MG63 (cell line): ENCODE data around the gene CDH23. TPM values are rescaled to one million over a fixed set of nuclear protein-coding genes. Genes with fewer than 3 reads are reported as not detected.

Source experiments
- DNase-seq: peaks from one replicate; pipeline ENCODE4 v3.0.0-alpha.2; 2020
- H3K27me3 ChIP-seq: fragments of 250-450 bp; sonication (Bioruptor Pico); 2 replicates; pipeline ENCODE4 v1.5.1; 2020; ENCODE audit warnings: mild to moderate bottlenecking, moderate library complexity
- H3K36me3 ChIP-seq: fragments of 250-450 bp; sonication (Bioruptor Pico); 2 replicates; pipeline ENCODE4 v1.5.1; 2020; ENCODE audit warnings: mild to moderate bottlenecking, moderate library complexity
- H3K4me3 ChIP-seq: fragments of 250-450 bp; sonication (Bioruptor Pico); 2 replicates; pipeline ENCODE4 v1.5.1; 2020; ENCODE audit warnings: mild to moderate bottlenecking, moderate library complexity
- H3K9me3 ChIP-seq: fragments of 250-450 bp; sonication (Bioruptor Pico); 2 replicates; pipeline ENCODE4 v1.5.1; 2020; ENCODE audit warnings: mild to moderate bottlenecking, moderate library complexity
- total RNA-seq: library from RNA; depleted of rRNA; stranded (reverse); fragments of >200 nt; shearing (Covaris generic); gene quantifications from 2 replicates; pipeline ENCODE4 v1.2.3, GENCODE V29; 2014; ENCODE audit warnings: low replicate concordance

CDH23 gene
- total RNA-seq, 1 experiment from 2014 or later, result 0.07 TPM

- no peak overlapping the region for H3K4me3 ChIP-seq
- no peaks in the 10 kb centered on the region for H3K27me3 ChIP-seq
- no peaks in the 10 kb centered on the region for H3K36me3 ChIP-seq
- no peaks in the 10 kb centered on the region for H3K9me3 ChIP-seq
- DNase-seq, result no peak
Measured at GRCh38 chr10:71805776-71806703, 409.3 kb downstream of the CDH23 start.

DNA sequence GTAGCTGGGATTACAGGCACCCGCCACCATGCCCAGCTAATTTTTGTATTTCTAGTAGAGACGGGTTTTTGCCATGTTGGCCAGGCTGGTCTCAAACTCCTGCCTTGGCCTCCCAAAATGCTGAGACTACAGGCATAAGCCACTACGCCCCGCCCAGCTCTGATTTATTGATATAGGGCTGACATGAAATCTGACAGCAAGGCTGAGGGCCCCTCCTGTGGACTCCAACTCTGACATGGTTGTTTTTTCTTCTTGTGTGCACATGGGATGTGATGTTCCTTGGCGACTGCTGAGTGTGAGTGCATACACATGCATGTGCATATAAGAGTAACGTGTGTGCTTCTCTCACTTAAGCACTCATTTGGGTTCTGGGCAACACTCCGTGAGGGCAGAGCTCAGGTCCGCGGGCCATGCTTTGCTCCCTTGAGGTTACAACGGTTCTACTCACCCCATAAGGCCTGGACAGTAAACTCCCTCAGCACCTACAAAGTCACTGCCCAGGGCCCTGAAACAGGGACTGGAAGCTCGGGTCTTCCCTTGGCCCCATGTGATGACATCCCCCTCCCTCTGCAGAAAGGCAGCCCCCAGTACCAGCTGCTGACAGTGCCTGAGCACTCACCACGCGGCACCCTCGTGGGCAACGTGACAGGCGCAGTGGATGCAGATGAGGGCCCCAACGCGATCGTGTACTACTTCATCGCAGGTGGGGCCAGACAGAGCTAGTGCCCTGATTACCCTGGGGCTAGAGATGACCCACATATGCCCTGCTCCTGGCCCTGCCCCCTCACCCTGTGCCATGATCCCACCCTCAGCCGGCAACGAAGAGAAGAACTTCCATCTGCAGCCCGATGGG lies 410.2 kb downstream of the CDH23 start:
- H3K27me3 ChIP-seq, result no peaks in the 10 kb centered on the region
- no peaks in the 10 kb centered on the region for H3K36me3 ChIP-seq
- DNase-seq, result no peak
- no peak overlapping the region for H3K4me3 ChIP-seq
- H3K9me3 ChIP-seq, result no peaks in the 10 kb centered on the region

DNA sequence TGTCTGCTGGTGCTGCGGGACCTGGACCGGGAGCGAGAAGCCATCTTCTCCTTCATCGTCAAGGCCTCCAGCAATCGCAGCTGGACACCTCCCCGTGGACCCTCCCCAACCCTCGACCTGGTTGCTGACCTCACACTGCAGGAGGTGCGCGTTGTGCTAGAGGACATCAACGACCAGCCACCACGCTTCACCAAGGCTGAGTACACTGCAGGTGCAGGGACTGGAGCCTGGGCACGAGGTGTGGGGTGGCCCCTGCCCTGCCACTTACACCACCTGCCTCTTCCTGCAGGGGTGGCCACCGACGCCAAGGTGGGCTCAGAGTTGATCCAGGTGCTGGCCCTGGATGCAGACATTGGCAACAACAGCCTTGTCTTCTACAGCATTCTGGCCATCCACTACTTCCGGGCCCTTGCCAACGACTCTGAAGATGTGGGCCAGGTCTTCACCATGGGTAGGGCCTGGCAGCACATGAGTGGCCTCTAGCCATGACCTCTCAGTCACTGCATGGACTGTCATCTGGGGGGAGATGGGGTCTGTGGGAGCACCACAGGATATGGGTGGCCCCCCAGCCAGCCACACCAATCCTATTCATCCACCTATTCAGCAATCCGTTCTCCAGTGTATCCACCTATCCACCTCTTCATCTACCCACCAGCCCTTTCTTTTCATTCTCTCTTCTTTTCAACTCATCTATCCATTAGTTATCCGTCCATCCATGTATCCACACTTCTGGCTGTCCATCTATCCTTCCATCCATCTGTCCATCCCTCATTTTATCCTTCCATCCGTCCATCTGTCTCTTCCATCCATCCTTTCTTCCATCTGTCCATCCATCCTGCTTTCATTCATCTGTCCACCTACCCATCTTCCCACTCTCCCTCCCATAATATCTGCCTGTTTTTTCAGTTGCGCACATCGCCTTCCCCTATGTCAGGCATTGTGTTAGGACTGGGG lies 411.1 kb downstream of the CDH23 start:
- Histone ChIP-seq H3K9me3 (no peaks in the 10 kb centered on the region), H3K36me3 (no peaks in the 10 kb centered on the region), H3K27me3 (no peaks in the 10 kb centered on the region), H3K4me3 (no peak overlapping the region)
- DNase-seq, result no peak

DNA sequence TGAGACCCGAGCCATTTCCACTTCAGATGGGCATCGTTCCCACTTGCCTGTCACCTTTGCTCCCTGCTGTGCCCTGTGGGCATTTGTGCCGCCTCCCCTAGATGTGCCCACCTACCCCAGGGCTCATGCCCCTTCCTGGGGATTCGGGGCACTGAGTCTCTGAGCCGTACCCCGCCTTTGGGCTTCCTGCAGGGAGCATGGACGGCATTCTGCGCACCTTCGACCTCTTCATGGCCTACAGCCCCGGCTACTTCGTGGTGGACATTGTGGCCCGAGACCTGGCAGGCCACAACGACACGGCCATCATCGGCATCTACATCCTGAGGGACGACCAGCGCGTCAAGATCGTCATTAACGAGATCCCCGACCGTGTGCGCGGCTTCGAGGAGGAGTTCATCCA lies 412.9 kb downstream of the CDH23 start:
- Histone ChIP-seq H3K36me3 (no peaks in the 10 kb centered on the region), H3K4me3 (no peak overlapping the region), H3K9me3 (no peaks in the 10 kb centered on the region), H3K27me3 (no peaks in the 10 kb centered on the region)
- no peak for DNase-seq

- Histone ChIP-seq H3K9me3 (no peaks in the 10 kb centered on the region), H3K4me3 (no peak overlapping the region), H3K27me3 (no peaks in the 10 kb centered on the region), H3K36me3 (no peaks in the 10 kb centered on the region)
- DNase-seq, result no peak
Measured at GRCh38 chr10:71810048-71810750, 413.5 kb downstream of the CDH23 start.

- no peak for DNase-seq
Measured at GRCh38 chr10:71811351-71811750, 414.6 kb downstream of the CDH23 start.

DNA sequence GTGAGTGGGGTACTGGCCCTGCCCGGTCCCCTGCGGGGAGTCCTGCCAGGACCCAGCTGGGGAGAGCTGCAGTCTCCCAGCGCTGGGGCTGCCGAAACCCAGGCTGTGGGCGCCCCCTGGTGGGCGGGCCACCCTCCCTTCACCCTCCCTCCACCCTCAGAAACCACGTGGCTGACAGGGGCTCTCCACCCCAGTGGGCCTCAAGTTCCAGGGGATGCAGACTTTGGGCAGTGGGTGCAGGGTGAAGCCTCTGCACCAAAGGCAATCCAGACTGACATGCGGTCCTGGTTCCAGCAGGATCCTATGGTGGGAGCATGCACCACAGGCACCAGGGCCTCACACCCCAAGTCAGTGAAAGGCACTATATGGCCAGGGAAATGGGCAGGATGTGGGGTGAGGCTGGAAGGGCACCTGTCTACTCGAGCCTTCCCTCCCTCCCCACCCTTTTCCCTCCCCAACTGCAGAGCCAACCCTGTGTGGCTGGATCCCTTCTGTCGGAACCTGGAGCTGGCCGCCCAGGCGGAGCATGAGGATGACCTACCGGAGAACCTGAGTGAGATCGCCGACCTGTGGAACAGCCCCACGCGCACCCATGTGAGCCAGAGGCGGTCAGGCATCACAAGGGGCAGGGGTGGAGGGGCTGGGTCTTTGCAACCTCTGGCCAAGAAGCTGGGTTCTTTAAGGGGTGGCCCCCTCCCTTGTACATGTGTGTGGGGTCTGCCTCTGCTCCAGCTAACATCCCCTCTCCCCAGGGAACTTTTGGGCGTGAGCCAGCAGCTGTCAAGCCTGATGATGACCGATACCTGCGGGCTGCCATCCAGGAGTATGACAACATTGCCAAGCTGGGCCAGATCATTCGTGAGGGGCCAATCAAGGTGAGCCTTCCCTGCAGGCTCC lies 415.5 kb downstream of the CDH23 start:
- Histone ChIP-seq H3K36me3 (peaks cover 13% of the 10 kb centered on the region), H3K4me3 (no peak overlapping the region), H3K27me3 (no peaks in the 10 kb centered on the region), H3K9me3 (no peaks in the 10 kb centered on the region)
- DNase-seq, result peak; percentile 57

More at GRCh38 chr10:71811351-71811750, 414.6 kb downstream of the CDH23 start:
- Histone ChIP-seq H3K4me3 (no peak overlapping the region), H3K36me3 (peaks cover 8% of the 10 kb centered on the region; the same call in 1 of the 2 replicates), H3K27me3 (no peaks in the 10 kb centered on the region), H3K9me3 (no peaks in the 10 kb centered on the region)

GRCh38 chr10:71812913-71813590 lies 416.3 kb downstream of the CDH23 start:
- H3K27me3 ChIP-seq, result no peaks in the 10 kb centered on the region
- DNase-seq, result no peak
- peaks cover 13% of the 10 kb centered on the region for H3K36me3 ChIP-seq
- H3K4me3 ChIP-seq, result no peak overlapping the region
- no peaks in the 10 kb centered on the region for H3K9me3 ChIP-seq

DNA sequence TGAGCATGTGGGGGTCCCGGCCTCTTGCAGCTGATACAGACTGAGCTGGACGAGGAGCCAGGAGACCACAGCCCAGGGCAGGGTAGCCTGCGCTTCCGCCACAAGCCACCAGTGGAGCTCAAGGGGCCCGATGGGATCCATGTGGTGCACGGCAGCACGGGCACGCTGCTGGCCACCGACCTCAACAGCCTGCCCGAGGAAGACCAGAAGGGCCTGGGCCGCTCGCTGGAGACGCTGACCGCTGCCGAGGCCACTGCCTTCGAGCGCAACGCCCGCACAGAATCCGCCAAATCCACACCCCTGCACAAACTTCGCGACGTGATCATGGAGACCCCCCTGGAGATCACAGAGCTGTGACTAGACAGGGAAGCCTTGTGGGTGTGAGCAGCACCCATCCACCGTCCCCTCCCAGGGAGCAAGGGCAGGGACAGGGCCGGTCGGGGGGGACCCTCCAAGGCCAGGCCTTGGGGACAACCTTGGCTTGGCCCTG lies 418.2 kb downstream of the CDH23 start:
- no peak overlapping the region for H3K4me3 ChIP-seq

DNA sequence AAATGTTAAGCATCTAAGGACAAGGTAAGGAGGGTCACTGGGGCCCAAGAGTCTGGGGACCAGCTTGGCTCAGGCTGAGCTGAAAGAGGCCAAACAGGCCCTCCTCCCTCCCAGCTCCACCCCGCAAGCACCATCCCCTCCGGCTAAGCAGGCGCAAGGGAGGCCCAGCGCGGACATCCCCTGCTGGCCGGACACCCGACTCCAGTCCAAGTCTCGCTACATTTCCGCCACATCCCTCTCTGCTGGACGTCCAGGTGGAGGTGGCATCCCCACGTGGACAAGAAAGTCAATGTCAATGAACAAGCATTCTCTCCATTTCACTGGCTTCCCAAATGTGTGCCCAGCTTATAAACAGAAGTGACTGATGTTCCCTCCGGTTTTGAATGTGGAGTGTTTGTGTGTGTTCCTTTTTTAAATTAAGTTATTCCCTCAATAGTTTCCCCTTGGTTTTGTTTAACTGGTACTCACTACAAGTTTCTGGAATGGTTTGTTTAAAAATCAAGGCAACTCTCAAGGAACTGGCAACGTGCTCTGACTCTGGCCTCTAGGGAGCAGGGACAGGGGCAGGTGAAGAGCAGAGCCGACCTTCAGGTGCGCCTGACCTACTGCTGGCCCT lies 418.9 kb downstream of the CDH23 start:
- H3K4me3 ChIP-seq, result no peak overlapping the region
- H3K36me3 ChIP-seq, result peaks cover 32% of the 10 kb centered on the region
- no peak for DNase-seq
- no peaks in the 10 kb centered on the region for H3K9me3 ChIP-seq
- no peaks in the 10 kb centered on the region for H3K27me3 ChIP-seq

More for the DNA sequence above, 418.2 kb downstream of the CDH23 start:
- H3K9me3 ChIP-seq, result no peaks in the 10 kb centered on the region
- peaks cover 28% of the 10 kb centered on the region for H3K36me3 ChIP-seq
- DNase-seq, result no peak
- H3K27me3 ChIP-seq, result no peaks in the 10 kb centered on the region

GRCh38 chr10:71816421-71816851 lies 419.7 kb downstream of the CDH23 start:
- no peaks in the 10 kb centered on the region for H3K27me3 ChIP-seq
- H3K9me3 ChIP-seq, result no peaks in the 10 kb centered on the region
- no peak overlapping the region for H3K4me3 ChIP-seq
- DNase-seq, result no peak
- peaks cover 40% of the 10 kb centered on the region for H3K36me3 ChIP-seq

DNA sequence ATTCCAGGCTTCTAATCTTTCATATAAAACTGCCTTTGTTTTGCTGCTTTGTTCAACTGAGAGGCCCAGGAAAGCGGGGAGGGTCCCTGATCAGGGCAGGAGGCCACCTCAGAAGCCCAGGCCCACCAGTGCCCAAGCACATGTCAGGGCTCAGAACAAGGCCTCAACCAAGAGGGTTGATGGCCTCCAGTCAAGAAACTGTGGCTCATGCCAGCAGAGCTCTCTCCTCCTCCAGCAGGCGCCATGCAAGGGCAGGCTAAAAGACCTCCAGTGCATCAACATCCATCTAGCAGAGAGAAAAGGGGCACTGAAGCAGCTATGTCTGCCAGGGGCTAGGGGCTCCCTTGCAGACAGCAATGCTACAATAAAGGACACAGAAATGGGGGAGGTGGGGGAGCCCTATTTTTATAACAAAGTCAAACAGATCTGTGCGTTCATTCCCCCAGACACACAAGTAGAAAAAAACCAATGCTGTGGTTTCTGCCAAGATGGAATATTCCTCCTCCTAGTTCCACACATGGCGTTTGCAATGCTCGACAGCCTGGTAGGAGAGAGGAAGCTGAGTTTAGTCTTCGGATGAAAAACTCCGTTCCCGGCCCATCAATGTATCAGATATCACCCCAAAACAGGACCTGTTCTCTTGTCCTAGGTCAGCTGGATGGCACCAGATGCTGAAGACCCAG lies 420.4 kb downstream of the CDH23 start:
- Histone ChIP-seq H3K36me3 (peaks cover 46% of the 10 kb centered on the region), H3K4me3 (no peak overlapping the region), H3K27me3 (no peaks in the 10 kb centered on the region), H3K9me3 (no peaks in the 10 kb centered on the region)
- DNase-seq, result no peak

GRCh38 chr10:71817831-71818655 lies 421.3 kb downstream of the CDH23 start:
- no peak for DNase-seq
- H3K36me3 ChIP-seq, result peaks cover 52% of the 10 kb centered on the region
- no peaks in the 10 kb centered on the region for H3K9me3 ChIP-seq
- no peak overlapping the region for H3K4me3 ChIP-seq
- H3K27me3 ChIP-seq, result no peaks in the 10 kb centered on the region
